HCT116 (cell line): ENCODE results near the gene SH3GLB2.

Source experiments
- CTCF ChIP-seq, 3 experiments: fragments of 200-600 bp in 1 of 3; sonication (generic) in 1 of 3; IDR thresholded peaks in 2 of 3; conservative IDR thresholded peaks in 1 of 3; 2 replicates each; pipeline ENCODE4 v1.5.1; 2012 to 2017; ENCODE audit warnings: low read depth in 2 of 3, low read length in 2 of 3, antibody characterized with exemption in 1 of 3, borderline replicate concordance in 1 of 3, control low read depth in 1 of 3, mild to moderate bottlenecking in 1 of 3, mixed read lengths in 1 of 3, mixed run types in 1 of 3, moderate library complexity in 1 of 3; ENCODE audit not compliant: insufficient read depth in 1 of 3
- EZH2 ChIP-seq: fragments of 200-600 bp; sonication (generic); IDR thresholded peaks from 2 replicates; pipeline ENCODE4 v1.6.1; 2017; ENCODE audit warnings: antibody characterized with exemption, mixed run types
- EZH2phosphoT487 ChIP-seq: fragments of 200-600 bp; IDR thresholded peaks from 2 replicates; pipeline ENCODE4 v1.6.1; 2018; ENCODE audit warnings: antibody characterized with exemption, borderline replicate concordance
- MAX ChIP-seq: IDR thresholded peaks from 2 replicates; pipeline ENCODE4 v1.6.1; 2012
- POLR2A ChIP-seq: IDR thresholded peaks from 2 replicates; pipeline ENCODE4 v1.7.0; 2011; ENCODE audit warnings: borderline replicate concordance; ENCODE audit not compliant: insufficient read depth, insufficient read length; ENCODE audit errors: extremely low read depth
- POLR2AphosphoS5 ChIP-seq: IDR thresholded peaks from 2 replicates; pipeline ENCODE4 v1.6.1; 2011; ENCODE audit warnings: mild to moderate bottlenecking, low read depth, low read length, moderate library complexity
- RAD21 ChIP-seq: IDR thresholded peaks from 2 replicates; pipeline ENCODE4 v1.6.1; 2012; ENCODE audit warnings: low read depth, mild to moderate bottlenecking
- REST ChIP-seq: IDR thresholded peaks from 2 replicates; pipeline ENCODE4 v1.6.1; 2012; ENCODE audit warnings: low read depth
- SP1 ChIP-seq: IDR thresholded peaks from 2 replicates; pipeline ENCODE4 v1.6.1; 2012; ENCODE audit warnings: low read depth

GRCh38 chr9:129011761-129012181 is 16.4 kb downstream of the SH3GLB2 start:
- TF ChIP-seq RAD21 = no peak
- no peak for TF ChIP-seq POLR2AphosphoS5
- no peak for TF ChIP-seq POLR2A
- no peak for TF ChIP-seq CTCF (IDR thresholded peaks at IDR 0.05 in 2 of 3, conservative IDR thresholded peaks at IDR 0.05 in 1 of 3; ENCODE audit: borderline replicate concordance in 1 of 3, insufficient read depth in 1 of 3, low read depth in 2 of 3, low read length in 2 of 3)
- TF ChIP-seq SP1 = no peak
- no peak for TF ChIP-seq EZH2
- no peak for TF ChIP-seq MAX
- no peak for TF ChIP-seq EZH2phosphoT487
- no peak for TF ChIP-seq REST
